GM13976 (cell line): ENCODE measurements around the gene CUX1.
"Not testable (repeated sequence)": the region's sequence is repeated elsewhere in the genome, so short reads cannot be mapped to it uniquely, and the experiment has no call there.

Source experiments
- DNase-seq: peaks from one replicate; pipeline ENCODE4 v3.0.0; 2012; ENCODE audit warnings: low spot score
- CTCF ChIP-seq: IDR thresholded peaks from 2 replicates; pipeline ENCODE4 v1.5.1; 2012; ENCODE audit warnings: borderline replicate concordance, mild to moderate bottlenecking; ENCODE audit not compliant: insufficient read depth; ENCODE audit errors: extremely low read depth, missing control alignments, control extremely low read depth
- in situ Hi-C: fragments of 300-500 bp; cut with MboI; formaldehyde crosslinking; loops from one replicate; pipeline ENCODE4 v1.12.0; 2022; ENCODE audit warnings: low sequenced_read_pairs, mixed read lengths, inconsistent platforms; ENCODE audit not compliant: unreplicated experiment

The CUX1 gene

GRCh38 chr7:101867265-101867664, 49.8 kb downstream of the CUX1 start:
- TF ChIP-seq CTCF, result no peak
- no peak for DNase-seq
- in situ Hi-C loops, result no loop called here

- in situ Hi-C loops, DNase-seq: not testable (repeated sequence)
Observed at GRCh38 chr7:101867681-101868080, 50.3 kb downstream of the CUX1 start.

- no peak for TF ChIP-seq CTCF
- in situ Hi-C loops, result no loop called here
- DNase-seq, result no peak
Observed at GRCh38 chr7:101868191-101868950, 50.9 kb downstream of the CUX1 start.

GRCh38 chr7:101869026-101869900, 51.8 kb downstream of the CUX1 start:
- DNase-seq, result no peak
- no peak for TF ChIP-seq CTCF
- in situ Hi-C loops, result no loop called here

- no peak for DNase-seq
- in situ Hi-C loops, result no loop called here
- no peak for TF ChIP-seq CTCF
Observed at GRCh38 chr7:101869901-101870290, 52.5 kb downstream of the CUX1 start.

- TF ChIP-seq CTCF, result no peak
- DNase-seq, result no peak
- in situ Hi-C loops, result no loop called here
Observed at GRCh38 chr7:101870361-101871062, 53.1 kb downstream of the CUX1 start.
